HepG2 (cell line): ENCODE measurements around the gene SKI. TPM values are rescaled to one million over a fixed set of nuclear protein-coding genes. Genes with fewer than 3 reads are reported as not detected.

Experiments
- BCL6 ChIP-seq: IDR thresholded peaks from 2 replicates; pipeline ENCODE4 v1.6.1; 2016; ENCODE audit warnings: missing genetic modification reagents, missing compliant biosample characterization
- CENPBD1 ChIP-seq: sonication (generic); formaldehyde crosslinking; IDR thresholded peaks from 2 replicates; pipeline ENCODE4 v1.8.0; 2022; ENCODE audit warnings: missing genetic modification reagents, low read depth, mild to moderate bottlenecking, borderline replicate concordance
- CREB3 ChIP-seq: sonication (generic); formaldehyde crosslinking; IDR thresholded peaks from 2 replicates; pipeline ENCODE4 v1.5.0; 2020; ENCODE audit warnings: missing genetic modification reagents
- FOXO1 ChIP-seq: sonication (generic); formaldehyde crosslinking; IDR thresholded peaks from 2 replicates; pipeline ENCODE4 v1.4.0; 2020; ENCODE audit warnings: missing genetic modification reagents
- GFI1 ChIP-seq: sonication (generic); formaldehyde crosslinking; IDR thresholded peaks from 2 replicates; pipeline ENCODE4 v1.5.0; 2020; ENCODE audit warnings: missing genetic modification reagents, mild to moderate bottlenecking, borderline replicate concordance
- GMEB2 ChIP-seq: IDR thresholded peaks from 2 replicates; pipeline ENCODE4 v1.6.1; 2016; ENCODE audit warnings: missing biosample characterization, missing genetic modification reagents, low read depth
- GRHL1 ChIP-seq: sonication (generic); formaldehyde crosslinking; conservative IDR thresholded peaks from 2 replicates; pipeline ENCODE4 v1.8.0; 2022; ENCODE audit warnings: missing genetic modification reagents
- KLF9 ChIP-seq: IDR thresholded peaks from 2 replicates; pipeline ENCODE4 v1.6.1; 2016; ENCODE audit warnings: low read depth
- MAFG ChIP-seq: sonication (generic); formaldehyde crosslinking; IDR thresholded peaks from 2 replicates; pipeline ENCODE4 v1.5.1; 2020; ENCODE audit warnings: mild to moderate bottlenecking, missing genetic modification reagents
- PHF20 ChIP-seq: sonication (generic); formaldehyde crosslinking; IDR thresholded peaks from 2 replicates; pipeline ENCODE4 v1.5.0; 2020; ENCODE audit warnings: mild to moderate bottlenecking, missing genetic modification reagents
- PLSCR1 ChIP-seq: sonication (generic); formaldehyde crosslinking; IDR thresholded peaks from 2 replicates; pipeline ENCODE4 v1.5.0; 2020; ENCODE audit warnings: missing genetic modification reagents, mild to moderate bottlenecking, borderline replicate concordance
- POLR2AphosphoS2 ChIP-seq: IDR thresholded peaks from 2 replicates; pipeline ENCODE4 v1.6.1; 2011; ENCODE audit warnings: low read depth, low read length, improper control_type of control experiment
- TARDBP ChIP-seq: sonication (generic); formaldehyde crosslinking; IDR thresholded peaks from 2 replicates; pipeline ENCODE4 v1.8.0; 2022; ENCODE audit warnings: mild to moderate bottlenecking, missing genetic modification reagents
- ZNF142 ChIP-seq: sonication (generic); formaldehyde crosslinking; IDR thresholded peaks from 2 replicates; pipeline ENCODE4 v1.4.0; 2020; ENCODE audit warnings: missing genetic modification reagents
- ZNF296 ChIP-seq: sonication (generic); formaldehyde crosslinking; conservative IDR thresholded peaks from 2 replicates; pipeline ENCODE4 v1.5.0; 2020; ENCODE audit warnings: mild to moderate bottlenecking, missing genetic modification reagents
- ZNF747 ChIP-seq: sonication (generic); formaldehyde crosslinking; IDR thresholded peaks from 2 replicates; pipeline ENCODE4 v1.8.1; 2023; ENCODE audit warnings: missing genetic modification reagents, mild to moderate bottlenecking, borderline replicate concordance
- ZNF83 ChIP-seq: sonication (generic); formaldehyde crosslinking; IDR thresholded peaks from 2 replicates; pipeline ENCODE4 v1.4.0; 2020; ENCODE audit warnings: missing genetic modification reagents, mild to moderate bottlenecking, borderline replicate concordance
- polyA plus RNA-seq, 8 experiments: library from polyadenylated mRNA; depleted of rRNA in 3 of 8; stranded (reverse) in 7 of 8; unstranded in 1 of 8; fragments of >200 nt; fragmentation: Illumina TruSeq in 4 of 8; extraction: Trizol in 4 of 8; gene quantifications; 2 replicates each; pipeline versions ENCODE4 v1.2.1 to v1.2.3, GENCODE V29; 2011 to 2016; ENCODE audit warnings: low read depth in 4 of 8, missing spikeins in 1 of 8, mixed read lengths in 1 of 8; ENCODE audit not compliant: insufficient read depth in 1 of 8
- total RNA-seq, 5 experiments: library from RNA; depleted of rRNA; stranded (reverse); fragments of >200 nt; fragmentation: Illumina TruSeq; extraction: Trizol; gene quantifications; 2 replicates each; pipeline ENCODE4 v1.2.3, GENCODE V29; 2016; ENCODE audit warnings: low read depth in 1 of 5

Gene SKI
- total and polyA plus RNA-seq, 2 of the 13 experiments (the other 11 are each of a cell fraction or from before 2014, with no cell fraction given) = 4.7 to 6.9 TPM

GRCh38 chr1:2232255-2232915, 4.3 kb downstream of the SKI start (continued):
- no peak for TF ChIP-seq ZNF142 (CRISPR knock-in tag)
- no peak for TF ChIP-seq GFI1 (CRISPR knock-in tag)
- no peak for TF ChIP-seq CREB3 (CRISPR knock-in tag)
- TF ChIP-seq KLF9 (CRISPR knock-in tag) = no peak
- no peak for TF ChIP-seq CENPBD1
- TF ChIP-seq PLSCR1 = no peak
- peak; percentile 94 for TF ChIP-seq FOXO1
- TF ChIP-seq ZNF747 (CRISPR knock-in tag) = no peak
- TF ChIP-seq PHF20 (CRISPR knock-in tag) = no peak
- peak; percentile 53 for TF ChIP-seq TARDBP (CRISPR knock-in tag)
- TF ChIP-seq MAFG = no peak
- no peak for TF ChIP-seq ZNF83
- peak; percentile 92 for TF ChIP-seq BCL6 (CRISPR knock-in tag)
- no peak for TF ChIP-seq ZNF296 (CRISPR knock-in tag)
- TF ChIP-seq POLR2AphosphoS2 = no peak
- TF ChIP-seq GRHL1 (CRISPR knock-in tag) = no peak
- no peak for TF ChIP-seq GMEB2 (CRISPR knock-in tag)
